H1 (cell line): ENCODE measurements around the gene FAM9C. TPM values are rescaled to one million over a fixed set of nuclear protein-coding genes. Genes with fewer than 3 reads are reported as not detected.

ENCODE experiments used
- BACH1 ChIP-seq: IDR thresholded peaks from 2 replicates; pipeline ENCODE4 v1.6.1; 2012; ENCODE audit warnings: low read length, improper control_type of control experiment
- CHD2 ChIP-seq: IDR thresholded peaks from 2 replicates; pipeline ENCODE4 v1.6.1; 2012; ENCODE audit warnings: low read length, improper control_type of control experiment
- polyA plus RNA-seq, 7 experiments: library from polyadenylated mRNA; depleted of rRNA in 3 of 7; stranded (reverse) in 5 of 7; unstranded in 2 of 7; fragments of >200 nt in 5 of 7; fragments of 200-250 nt in 2 of 7; gene quantifications; 1 replicate in 5 of 7; 2 replicates in 1 of 7; 4 replicates in 1 of 7; pipeline versions ENCODE4 v1.2.1 to v1.2.3, GENCODE V29; 2011 to 2013; ENCODE audit warnings: missing spikeins in 2 of 7, mixed read lengths in 2 of 7
- total RNA-seq: library from RNA; stranded (reverse); fragmentation: NEBNext Ultra II Directional; extraction: Animal tissue kit (Norgen Biotek cat#: 25700); gene quantifications from 2 replicates; pipeline ENCODE4 v1.2.1, GENCODE V29; 2021
- TF ChIP-seq, protein P1 (sequence below): fragments of 300-600 bp; sonication (generic); IDR thresholded peaks from 2 replicates; pipeline ENCODE4 v1.7.1; 2012; ENCODE audit warnings: low read length, moderate library complexity, mild to moderate bottlenecking, inconsistent platforms; ENCODE audit not compliant: insufficient replicate concordance

Gene FAM9C
- total and polyA plus RNA-seq, 2 of the 8 experiments (the other 6 are each of a cell fraction or from before 2014, with no cell fraction given), result not detected

DNA sequence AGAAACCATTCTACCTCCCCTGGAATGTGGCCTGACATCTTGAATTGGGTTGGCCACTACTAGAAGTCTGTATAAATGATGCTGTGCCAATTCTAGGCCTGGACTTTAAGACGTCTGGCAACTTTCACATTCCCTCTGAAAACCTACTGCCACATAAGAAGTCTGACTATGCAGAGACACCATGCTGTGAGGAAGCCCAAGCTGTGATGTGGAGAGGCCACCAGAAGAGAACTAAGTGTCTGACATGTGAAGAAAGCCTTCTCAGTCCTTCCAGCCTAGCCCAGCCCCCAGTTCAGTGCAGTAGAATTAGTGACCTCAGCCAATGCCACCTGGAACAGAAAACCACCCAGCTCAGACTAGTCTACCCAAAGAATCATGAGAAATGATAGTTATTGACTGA is 24.2 kb upstream of the FAM9C start (continued):
- TF ChIP-seq, protein P1, sequence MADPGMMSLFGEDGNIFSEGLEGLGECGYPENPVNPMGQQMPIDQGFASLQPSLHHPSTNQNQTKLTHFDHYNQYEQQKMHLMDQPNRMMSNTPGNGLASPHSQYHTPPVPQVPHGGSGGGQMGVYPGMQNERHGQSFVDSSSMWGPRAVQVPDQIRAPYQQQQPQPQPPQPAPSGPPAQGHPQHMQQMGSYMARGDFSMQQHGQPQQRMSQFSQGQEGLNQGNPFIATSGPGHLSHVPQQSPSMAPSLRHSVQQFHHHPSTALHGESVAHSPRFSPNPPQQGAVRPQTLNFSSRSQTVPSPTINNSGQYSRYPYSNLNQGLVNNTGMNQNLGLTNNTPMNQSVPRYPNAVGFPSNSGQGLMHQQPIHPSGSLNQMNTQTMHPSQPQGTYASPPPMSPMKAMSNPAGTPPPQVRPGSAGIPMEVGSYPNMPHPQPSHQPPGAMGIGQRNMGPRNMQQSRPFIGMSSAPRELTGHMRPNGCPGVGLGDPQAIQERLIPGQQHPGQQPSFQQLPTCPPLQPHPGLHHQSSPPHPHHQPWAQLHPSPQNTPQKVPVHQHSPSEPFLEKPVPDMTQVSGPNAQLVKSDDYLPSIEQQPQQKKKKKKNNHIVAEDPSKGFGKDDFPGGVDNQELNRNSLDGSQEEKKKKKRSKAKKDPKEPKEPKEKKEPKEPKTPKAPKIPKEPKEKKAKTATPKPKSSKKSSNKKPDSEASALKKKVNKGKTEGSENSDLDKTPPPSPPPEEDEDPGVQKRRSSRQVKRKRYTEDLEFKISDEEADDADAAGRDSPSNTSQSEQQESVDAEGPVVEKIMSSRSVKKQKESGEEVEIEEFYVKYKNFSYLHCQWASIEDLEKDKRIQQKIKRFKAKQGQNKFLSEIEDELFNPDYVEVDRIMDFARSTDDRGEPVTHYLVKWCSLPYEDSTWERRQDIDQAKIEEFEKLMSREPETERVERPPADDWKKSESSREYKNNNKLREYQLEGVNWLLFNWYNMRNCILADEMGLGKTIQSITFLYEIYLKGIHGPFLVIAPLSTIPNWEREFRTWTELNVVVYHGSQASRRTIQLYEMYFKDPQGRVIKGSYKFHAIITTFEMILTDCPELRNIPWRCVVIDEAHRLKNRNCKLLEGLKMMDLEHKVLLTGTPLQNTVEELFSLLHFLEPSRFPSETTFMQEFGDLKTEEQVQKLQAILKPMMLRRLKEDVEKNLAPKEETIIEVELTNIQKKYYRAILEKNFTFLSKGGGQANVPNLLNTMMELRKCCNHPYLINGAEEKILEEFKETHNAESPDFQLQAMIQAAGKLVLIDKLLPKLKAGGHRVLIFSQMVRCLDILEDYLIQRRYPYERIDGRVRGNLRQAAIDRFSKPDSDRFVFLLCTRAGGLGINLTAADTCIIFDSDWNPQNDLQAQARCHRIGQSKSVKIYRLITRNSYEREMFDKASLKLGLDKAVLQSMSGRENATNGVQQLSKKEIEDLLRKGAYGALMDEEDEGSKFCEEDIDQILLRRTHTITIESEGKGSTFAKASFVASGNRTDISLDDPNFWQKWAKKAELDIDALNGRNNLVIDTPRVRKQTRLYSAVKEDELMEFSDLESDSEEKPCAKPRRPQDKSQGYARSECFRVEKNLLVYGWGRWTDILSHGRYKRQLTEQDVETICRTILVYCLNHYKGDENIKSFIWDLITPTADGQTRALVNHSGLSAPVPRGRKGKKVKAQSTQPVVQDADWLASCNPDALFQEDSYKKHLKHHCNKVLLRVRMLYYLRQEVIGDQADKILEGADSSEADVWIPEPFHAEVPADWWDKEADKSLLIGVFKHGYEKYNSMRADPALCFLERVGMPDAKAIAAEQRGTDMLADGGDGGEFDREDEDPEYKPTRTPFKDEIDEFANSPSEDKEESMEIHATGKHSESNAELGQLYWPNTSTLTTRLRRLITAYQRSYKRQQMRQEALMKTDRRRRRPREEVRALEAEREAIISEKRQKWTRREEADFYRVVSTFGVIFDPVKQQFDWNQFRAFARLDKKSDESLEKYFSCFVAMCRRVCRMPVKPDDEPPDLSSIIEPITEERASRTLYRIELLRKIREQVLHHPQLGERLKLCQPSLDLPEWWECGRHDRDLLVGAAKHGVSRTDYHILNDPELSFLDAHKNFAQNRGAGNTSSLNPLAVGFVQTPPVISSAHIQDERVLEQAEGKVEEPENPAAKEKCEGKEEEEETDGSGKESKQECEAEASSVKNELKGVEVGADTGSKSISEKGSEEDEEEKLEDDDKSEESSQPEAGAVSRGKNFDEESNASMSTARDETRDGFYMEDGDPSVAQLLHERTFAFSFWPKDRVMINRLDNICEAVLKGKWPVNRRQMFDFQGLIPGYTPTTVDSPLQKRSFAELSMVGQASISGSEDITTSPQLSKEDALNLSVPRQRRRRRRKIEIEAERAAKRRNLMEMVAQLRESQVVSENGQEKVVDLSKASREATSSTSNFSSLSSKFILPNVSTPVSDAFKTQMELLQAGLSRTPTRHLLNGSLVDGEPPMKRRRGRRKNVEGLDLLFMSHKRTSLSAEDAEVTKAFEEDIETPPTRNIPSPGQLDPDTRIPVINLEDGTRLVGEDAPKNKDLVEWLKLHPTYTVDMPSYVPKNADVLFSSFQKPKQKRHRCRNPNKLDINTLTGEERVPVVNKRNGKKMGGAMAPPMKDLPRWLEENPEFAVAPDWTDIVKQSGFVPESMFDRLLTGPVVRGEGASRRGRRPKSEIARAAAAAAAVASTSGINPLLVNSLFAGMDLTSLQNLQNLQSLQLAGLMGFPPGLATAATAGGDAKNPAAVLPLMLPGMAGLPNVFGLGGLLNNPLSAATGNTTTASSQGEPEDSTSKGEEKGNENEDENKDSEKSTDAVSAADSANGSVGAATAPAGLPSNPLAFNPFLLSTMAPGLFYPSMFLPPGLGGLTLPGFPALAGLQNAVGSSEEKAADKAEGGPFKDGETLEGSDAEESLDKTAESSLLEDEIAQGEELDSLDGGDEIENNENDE, result no peak
- TF ChIP-seq CHD2 (no peak), BACH1 (no peak)
